HS-5 (cell line): ENCODE measurements around the gene VBP1.
A peak's percentile ranks its signal among the peaks of the same experiment; 100 is the strongest.
"Not testable (repeated sequence)": the region's sequence is repeated elsewhere in the genome, so short reads cannot be mapped to it uniquely, and the experiment has no call there.

Source experiments
- DNase-seq: peaks from one replicate; pipeline ENCODE4 v3.0.0-alpha.2; 2012; ENCODE audit warnings: low read depth

The VBP1 gene

DNA sequence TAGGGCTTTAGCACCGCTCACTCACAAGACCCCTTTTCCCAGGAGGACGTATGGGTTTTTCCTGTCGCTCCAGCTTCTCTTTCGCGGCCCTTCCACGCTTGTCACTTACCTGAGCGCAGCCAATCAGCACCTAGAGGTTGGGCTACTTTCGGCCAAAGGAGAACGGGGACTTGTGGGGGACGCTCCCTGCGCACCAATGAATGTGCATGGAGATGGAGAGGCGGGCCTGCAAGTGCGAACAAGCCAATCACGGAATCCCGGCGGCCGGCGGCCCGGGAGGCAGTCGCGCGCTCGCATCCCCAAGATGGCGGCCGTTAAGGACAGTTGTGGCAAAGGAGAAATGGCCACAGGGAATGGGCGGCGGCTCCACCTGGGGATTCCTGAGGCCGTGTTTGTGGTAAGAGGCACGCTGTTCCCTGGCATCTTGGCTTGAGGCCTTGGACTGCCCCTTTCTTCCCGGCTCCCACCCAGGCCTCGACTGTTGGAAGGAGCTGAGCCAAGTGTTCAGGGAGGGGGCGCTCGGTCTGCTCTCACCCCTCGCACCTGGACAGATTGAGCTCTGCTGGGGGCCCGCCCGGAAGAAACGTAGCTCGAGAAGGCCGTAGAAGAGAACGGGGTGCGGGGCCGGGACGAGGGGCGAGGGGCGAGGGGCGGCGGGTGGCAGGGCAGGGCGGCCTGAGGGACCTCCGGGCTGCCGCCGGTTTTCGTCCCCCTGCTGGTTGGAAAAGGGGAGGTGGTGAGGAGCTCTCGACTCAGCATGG lies at the start of gene VBP1:
VBP1 (plus strand) TSS at position 282 of the 761 bp plus-strand sequence; CDS start at position 305, 23 bp downstream.
- peak; percentile 73 for DNase-seq

DNA sequence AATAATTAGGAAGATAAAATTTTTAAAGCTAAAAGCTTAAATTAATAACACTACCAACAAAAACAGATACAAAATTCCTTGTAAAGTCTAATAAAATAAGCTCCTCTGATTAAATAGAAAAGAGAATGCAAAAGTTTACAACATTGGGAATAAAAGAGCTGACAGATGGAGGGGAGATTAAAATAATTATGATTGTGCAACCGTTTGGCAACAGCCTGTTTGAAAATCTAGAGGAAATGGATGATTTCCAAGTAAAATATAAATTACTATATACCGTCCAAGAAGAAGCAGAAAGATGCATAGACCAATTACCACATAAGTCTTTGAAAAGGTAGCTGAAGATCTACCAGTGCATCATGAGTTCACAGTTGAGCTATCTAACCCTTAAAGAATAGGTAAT lies 46.4 kb upstream of the VBP1 start:
- DNase-seq = no peak

DNA sequence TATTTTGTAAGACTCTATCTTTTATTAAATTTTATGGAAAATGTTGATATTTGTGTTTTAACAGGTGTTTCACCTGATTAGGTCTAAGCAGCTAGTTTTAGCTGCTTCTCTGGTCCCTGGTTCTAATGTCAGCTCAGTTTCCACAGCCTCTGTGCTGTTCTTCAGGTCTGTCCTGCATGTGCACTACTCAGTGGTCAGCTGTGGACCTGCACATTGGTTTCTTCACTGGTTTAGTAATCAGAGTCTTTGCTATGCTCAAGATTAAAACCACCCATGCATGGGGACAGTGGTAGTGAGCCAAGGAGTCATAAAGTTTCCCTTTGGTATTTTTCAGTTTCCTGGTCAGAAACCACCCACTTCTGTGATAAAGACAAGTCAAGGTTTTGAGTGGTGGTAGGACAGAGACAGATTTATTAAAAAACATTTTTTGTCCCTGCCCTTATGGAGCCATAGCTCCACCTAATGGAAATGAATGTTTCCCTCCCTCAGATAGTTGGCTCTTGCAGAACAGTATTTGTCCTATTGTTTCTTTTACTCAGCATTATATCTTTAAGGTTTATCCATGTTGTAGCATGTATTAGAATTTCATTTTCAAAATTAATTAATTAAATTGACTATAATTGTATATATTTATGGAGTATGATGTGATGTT lies 36.8 kb upstream of the VBP1 start:
- no peak for DNase-seq

- no peak for DNase-seq
Observed at GRCh38 chrX:155188786-155189185, 27.5 kb upstream of the VBP1 start.

DNA sequence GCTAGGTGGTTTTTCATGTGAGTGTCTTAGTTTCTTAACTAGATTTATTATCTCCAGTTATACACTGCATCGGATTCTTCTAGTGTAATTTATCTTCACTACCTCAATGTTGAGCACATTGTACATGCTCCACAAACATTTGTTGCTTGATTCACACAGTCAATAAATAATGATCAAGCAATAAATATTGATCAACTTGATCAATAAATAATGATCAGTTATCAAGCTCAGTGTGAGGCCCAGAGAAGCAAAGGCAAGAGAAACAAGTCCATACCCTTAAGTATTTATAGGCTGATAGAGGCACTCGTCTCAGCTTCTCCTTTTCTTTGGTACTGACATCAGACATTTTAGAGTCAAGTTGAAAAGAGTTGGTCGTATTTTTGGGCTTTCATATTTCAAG lies 5.1 kb upstream of the VBP1 start:
- DNase-seq = no peak

GRCh38 chrX:155213731-155214130 lies 2.5 kb upstream of the VBP1 start:
- DNase-seq = no peak

DNA sequence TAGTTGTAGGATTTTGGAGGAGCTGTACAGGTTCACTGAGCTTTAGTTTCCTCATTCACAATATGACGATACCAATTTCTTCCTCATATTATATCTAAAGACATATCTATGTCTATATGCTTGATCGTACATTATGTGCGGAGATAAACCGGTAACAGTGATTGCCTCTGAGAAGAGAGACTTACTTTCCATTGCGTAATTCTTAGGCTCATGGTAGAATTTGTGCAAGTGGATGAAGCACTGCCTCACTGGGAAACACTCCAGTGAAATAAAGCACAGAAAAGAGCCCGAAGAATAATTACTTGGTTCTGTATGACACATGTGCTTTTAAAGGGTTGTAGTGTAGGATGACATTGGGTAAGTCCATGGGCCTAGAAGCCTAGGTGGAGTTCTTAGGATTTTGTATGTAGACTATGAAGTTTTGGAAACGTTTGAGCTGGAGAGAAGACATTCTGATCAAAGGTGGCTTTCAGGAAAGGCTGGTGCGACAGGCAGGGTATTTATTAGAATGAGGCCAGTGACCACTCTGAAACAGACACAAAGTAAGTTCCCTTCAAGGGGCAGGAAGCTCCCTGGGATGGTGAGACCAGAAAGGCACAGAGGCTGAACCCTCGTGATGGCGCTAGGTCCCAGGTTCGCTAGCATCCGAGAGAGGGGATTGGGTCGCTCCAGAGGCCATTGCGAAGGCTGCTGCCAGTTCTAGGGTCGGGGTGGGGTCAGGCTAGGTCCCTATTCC lies 649 bp upstream of the VBP1 start:
- DNase-seq = no peak

GRCh38 chrX:155216940-155217440 lies 730 bp downstream of the VBP1 start:
- peak; percentile 24 for DNase-seq

- DNase-seq = no peak
Observed at GRCh38 chrX:155218777-155219176, 2.5 kb downstream of the VBP1 start.

DNA sequence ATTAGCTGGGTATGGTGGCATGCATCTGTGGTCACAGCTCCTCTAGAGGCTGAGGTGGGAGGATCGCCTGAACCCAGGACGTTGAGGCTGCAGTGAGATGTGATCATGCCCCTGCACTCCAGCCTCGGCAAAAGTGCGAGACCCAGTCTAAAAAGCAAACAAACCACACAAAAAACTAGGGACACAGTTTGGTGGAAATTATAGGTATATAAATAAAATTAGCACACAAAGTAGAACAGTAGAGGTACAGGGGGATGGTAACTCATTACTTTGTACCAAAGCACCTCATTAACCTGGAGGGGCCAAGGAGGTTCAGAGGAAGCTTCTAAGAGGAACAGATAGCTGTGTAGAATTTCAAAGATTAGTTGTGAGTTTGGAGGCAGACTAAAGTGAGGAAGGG lies 5.1 kb downstream of the VBP1 start:
- DNase-seq = no peak

GRCh38 chrX:155223746-155224145 lies 7.5 kb downstream of the VBP1 start:
- not testable (repeated sequence) for DNase-seq

- no peak for DNase-seq
Observed at GRCh38 chrX:155225774-155226173, 9.5 kb downstream of the VBP1 start.

DNA sequence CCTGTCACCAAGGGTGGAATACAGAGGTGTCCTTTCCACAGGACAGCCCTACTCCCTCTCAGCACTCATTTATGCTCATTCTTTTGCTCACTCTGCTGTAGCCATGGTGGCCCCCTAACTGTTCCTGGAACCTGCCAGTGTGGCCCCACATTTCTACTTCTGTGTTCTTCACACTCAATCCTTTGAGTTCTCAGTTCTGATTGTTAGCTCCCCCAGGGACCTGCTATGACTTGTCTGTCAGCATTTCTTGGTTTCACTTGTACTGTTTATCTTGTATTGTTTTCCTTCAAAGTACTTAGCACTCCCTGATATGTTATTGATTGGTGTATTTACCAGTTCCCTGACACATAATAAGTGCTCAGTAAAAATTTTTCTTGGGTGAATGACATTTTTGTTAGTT lies 14.9 kb downstream of the VBP1 start:
- no peak for DNase-seq

GRCh38 chrX:155235891-155236290 lies 19.6 kb downstream of the VBP1 start:
- no peak for DNase-seq

DNA sequence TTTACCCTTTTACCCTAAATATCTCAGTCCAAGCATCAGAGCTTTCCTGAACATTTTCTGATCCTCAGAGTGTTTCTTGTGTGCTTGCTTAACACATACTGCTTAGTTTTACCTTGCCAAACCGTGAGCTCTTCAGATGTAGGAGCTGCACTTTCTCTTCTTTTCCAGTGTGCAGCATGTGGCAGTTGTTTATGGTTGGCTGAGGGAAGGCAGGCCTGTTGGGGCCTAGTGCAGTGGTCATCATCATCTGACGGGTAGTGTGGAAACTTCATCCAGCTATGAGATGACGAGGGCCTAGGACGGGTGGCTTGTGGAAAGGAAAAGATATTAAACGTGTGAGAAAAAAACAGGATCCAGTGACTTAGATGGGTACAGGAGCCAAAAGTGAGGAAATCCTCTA lies 21.5 kb downstream of the VBP1 start:
- no peak for DNase-seq

GRCh38 chrX:155242300-155242699 lies 26.0 kb downstream of the VBP1 start:
- no peak for DNase-seq

GRCh38 chrX:155246748-155247147 lies 30.5 kb downstream of the VBP1 start:
- DNase-seq = no peak

GRCh38 chrX:155247497-155247896 lies 31.2 kb downstream of the VBP1 start:
- no peak for DNase-seq

GRCh38 chrX:155251391-155251790 lies 35.1 kb downstream of the VBP1 start:
- no peak for DNase-seq

DNA sequence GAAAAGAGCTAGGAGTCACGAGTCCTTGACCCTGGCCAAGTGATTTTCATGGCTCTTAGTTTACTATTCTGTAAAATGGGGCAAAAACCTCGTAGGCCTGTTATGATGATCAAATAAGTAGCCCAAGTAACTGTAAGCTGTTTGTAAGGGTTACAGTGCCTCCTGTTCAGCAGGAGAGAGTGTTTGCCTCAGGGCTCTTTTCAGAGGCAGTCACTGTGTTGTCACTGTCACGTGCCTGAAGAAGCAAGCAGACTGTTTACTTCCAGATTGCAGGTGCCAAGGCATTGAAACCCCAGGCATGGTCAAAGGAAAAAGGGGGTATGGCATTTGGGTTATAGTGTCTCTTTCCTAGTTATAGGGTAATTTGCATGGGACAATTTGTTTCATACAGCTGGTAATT lies 43.5 kb downstream of the VBP1 start:
- no peak for DNase-seq

DNA sequence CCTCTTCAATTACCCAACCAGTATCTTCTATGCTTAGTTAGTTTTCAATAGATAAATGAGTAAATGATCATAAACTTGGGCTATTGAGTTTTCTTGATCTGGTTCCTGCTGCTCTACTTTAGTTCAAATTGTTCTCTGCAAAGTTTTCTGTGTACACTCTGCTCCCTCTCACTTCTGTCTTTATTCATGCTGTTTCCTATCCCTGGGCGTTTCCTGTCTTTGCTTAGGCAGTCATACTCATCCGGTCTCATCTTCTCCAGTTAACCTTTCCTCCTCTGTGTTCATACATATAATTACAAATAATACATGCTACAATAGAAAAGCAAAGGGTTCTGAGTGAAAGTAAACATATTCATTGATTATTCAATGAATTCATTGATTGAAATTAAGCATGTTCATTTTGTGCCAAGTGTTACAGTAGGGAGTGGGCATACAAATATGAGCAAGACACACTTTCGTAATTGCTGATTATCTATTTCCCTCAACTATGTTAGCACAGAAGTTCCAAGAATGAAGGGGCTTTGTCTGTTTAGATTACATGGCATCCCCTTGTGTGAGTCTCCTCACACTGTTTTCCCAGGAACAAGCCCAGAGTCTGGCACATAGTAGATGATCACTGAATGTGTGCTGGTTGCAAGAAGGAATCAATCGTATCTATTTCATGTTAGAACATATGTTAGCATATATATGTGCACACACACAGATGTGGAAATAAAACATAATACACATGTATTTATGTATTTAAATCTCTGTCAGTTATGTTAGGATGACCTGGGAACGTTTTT lies 46.9 kb downstream of the VBP1 start:
- DNase-seq = no peak
